Stomach smooth muscle (tissue), 2 donors: ENCODE measurements around the gene DMRTB1.
"Not testable (repeated sequence)": the region's sequence is repeated elsewhere in the genome, so short reads cannot be mapped to it uniquely, and the experiment has no call there.

Experiments used
- H3K27ac ChIP-seq: one replicate; pipeline ENCODE4 v1.7.0; 2013; ENCODE audit warnings: mild to moderate bottlenecking, low read length, inconsistent platforms
- H3K27me3 ChIP-seq, 2 donors: one replicate each; pipeline ENCODE4 v1.7.0; 2013; ENCODE audit warnings: low read length in 2 of 2; ENCODE audit not compliant: insufficient read depth in 2 of 2, control insufficient read depth in 1 of 2
- H3K36me3 ChIP-seq, 2 donors: one replicate each; pipeline ENCODE4 v1.7.0; 2013; ENCODE audit warnings: low read length in 2 of 2; ENCODE audit not compliant: control insufficient read depth in 2 of 2, insufficient read depth in 2 of 2
- H3K4me1 ChIP-seq: one replicate; pipeline ENCODE4 v1.7.0; 2013; ENCODE audit warnings: low read length; ENCODE audit not compliant: control insufficient read depth, insufficient read depth
- H3K4me3 ChIP-seq, 2 donors: one replicate each; pipeline ENCODE4 v1.7.0; 2013; ENCODE audit warnings: low read length in 2 of 2
- H3K9ac ChIP-seq, 2 donors: one replicate each; pipeline ENCODE4 v1.7.0; 2013; ENCODE audit warnings: low read length in 2 of 2, mild to moderate bottlenecking in 1 of 2
- H3K9me3 ChIP-seq, 2 donors: one replicate each; pipeline ENCODE4 v1.7.0; 2013; ENCODE audit warnings: low read length in 2 of 2; ENCODE audit not compliant: control insufficient read depth in 2 of 2
- donor health status: healthy.
- donor health status: Pancreatic carcinoma.

The DMRTB1 gene

DNA sequence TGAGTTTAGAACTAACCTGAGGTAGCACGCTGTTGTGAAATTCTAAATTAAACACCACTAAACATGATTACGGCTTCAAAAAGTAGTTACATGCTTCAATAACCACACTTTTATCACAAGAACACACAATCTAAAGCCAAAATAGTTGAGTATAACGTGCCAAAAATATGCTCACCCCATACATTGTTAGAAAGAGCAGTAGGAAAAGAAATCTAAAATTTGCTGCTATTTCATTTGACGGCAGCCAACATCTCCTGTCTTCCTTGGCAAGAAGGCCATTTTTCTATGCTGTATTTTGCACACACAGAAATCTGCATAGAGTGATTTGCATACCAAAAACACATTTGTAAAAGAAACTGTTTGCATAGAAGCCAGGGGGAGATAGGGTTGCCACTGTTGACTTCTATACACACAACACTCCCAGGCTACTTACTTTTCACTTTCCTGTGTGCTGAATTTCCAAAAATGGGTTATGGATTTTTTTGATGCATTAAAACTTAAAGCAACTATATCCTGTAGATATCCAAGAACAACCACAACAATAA is 42.9 kb upstream of the DMRTB1 start:
- Histone ChIP-seq H3K4me1 (no peaks in the 10 kb centered on the region), H3K4me3 (no peak overlapping the region), H3K9me3 (no peaks in the 10 kb centered on the region), H3K27me3 (peaks cover 8 to 11% of the 10 kb centered on the region in 2 donors), H3K36me3 (no peaks in the 10 kb centered on the region), H3K9ac (no peak overlapping the region), H3K27ac (no peak overlapping the region)

DNA sequence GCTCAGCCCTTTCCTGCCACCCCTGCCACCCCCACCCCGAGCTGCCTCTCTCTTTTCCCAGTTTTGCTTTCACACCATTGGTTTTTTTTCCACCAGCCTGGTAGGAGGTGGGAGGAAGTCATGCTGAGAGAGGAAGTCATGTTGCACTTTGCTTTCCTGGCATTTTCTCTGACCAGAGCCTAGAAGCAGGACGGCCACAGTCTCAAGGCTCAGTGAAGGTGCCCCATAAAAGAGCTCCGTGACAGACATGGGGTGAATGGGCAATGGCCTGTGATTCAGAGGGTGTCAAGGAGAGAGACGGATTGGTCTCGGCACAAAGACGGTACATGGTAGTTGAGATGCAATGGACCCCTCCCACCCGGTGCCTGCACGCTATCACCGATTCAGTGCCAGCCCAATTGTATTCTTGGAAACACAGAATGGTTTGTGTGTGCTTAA is 42.1 kb upstream of the DMRTB1 start:
- Histone ChIP-seq H3K36me3 (no peaks in the 10 kb centered on the region), H3K9ac (no peak overlapping the region), H3K4me3 (no peak overlapping the region), H3K27me3 (peaks cover 8 to 11% of the 10 kb centered on the region in 2 donors), H3K9me3 (no peaks in the 10 kb centered on the region), H3K27ac (no peak overlapping the region), H3K4me1 (no peaks in the 10 kb centered on the region)

DNA sequence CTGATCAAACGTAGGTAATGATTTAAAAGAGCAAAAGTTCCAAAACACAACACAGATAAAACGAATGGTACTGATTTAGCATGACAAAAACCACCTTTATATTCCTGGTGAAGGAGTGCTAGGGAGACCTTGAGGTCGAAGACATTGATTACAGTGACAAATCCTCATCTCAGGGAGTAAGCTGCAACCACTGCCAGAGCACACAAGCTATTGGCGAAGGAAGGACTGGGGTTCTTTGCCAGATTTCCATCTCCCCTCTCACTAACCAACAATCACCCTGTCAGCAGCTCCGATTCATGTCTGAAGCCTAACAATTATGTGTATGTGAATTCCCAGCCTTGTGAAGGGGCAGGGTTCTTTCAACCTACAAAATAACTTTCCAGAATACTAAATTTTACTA is 40.2 kb upstream of the DMRTB1 start:
- no peak overlapping the region for H3K27ac ChIP-seq
- peaks cover 8 to 11% of the 10 kb centered on the region in 2 donors for H3K27me3 ChIP-seq
- no peaks in the 10 kb centered on the region for H3K9me3 ChIP-seq
- H3K4me3 ChIP-seq, result no peak overlapping the region
- no peak overlapping the region for H3K9ac ChIP-seq
- H3K4me1 ChIP-seq, result no peaks in the 10 kb centered on the region
- H3K36me3 ChIP-seq, result no peaks in the 10 kb centered on the region

GRCh38 chr1:53420341-53420740 is 38.9 kb upstream of the DMRTB1 start:
- Histone ChIP-seq H3K4me3 (no peak overlapping the region), H3K27me3 (peaks cover 8 to 11% of the 10 kb centered on the region in 2 donors), H3K4me1 (no peaks in the 10 kb centered on the region), H3K9ac (no peak overlapping the region), H3K27ac (no peak overlapping the region), H3K36me3 (no peaks in the 10 kb centered on the region), H3K9me3 (no peaks in the 10 kb centered on the region)

GRCh38 chr1:53421208-53421607 is 38.0 kb upstream of the DMRTB1 start:
- Histone ChIP-seq H3K4me3 (no peak overlapping the region), H3K4me1 (no peaks in the 10 kb centered on the region), H3K27me3 (peaks cover 8 to 11% of the 10 kb centered on the region in 2 donors), H3K9me3 (no peaks in the 10 kb centered on the region), H3K9ac (no peak overlapping the region), H3K27ac (no peak overlapping the region), H3K36me3 (no peaks in the 10 kb centered on the region)

DNA sequence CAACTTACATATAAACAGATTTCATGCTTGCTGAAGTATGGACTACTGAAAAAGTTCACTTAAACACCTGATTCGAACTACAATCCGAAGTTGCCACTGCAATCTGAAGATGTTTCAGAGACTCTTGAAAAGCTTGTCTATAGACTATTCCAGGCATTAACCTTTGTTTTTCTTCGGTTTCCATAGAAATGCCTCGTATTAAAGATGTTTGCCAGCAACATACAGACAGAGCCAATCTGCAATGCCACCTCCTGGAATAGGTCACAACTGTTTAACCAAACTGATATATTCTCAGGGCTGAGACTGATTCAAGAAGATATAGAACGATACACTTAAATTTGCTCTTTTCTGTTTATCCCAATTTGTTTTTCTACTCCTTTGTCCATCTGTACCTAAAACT is 28.9 kb upstream of the DMRTB1 start:
- H3K4me1 ChIP-seq, result no peaks in the 10 kb centered on the region
- H3K27ac ChIP-seq, result no peak overlapping the region
- no peaks in the 10 kb centered on the region for H3K9me3 ChIP-seq
- H3K4me3 ChIP-seq, result no peak overlapping the region
- H3K9ac ChIP-seq, result no peak overlapping the region
- peaks cover 2 to 3% of the 10 kb centered on the region in 2 donors for H3K27me3 ChIP-seq
- H3K36me3 ChIP-seq, result no peaks in the 10 kb centered on the region

- no peak overlapping the region for H3K9ac ChIP-seq
- H3K36me3 ChIP-seq, result no peaks in the 10 kb centered on the region
- peaks cover 2 to 3% of the 10 kb centered on the region in 2 donors for H3K27me3 ChIP-seq
- no peaks in the 10 kb centered on the region for H3K9me3 ChIP-seq
- H3K4me3 ChIP-seq, result no peak overlapping the region
- H3K4me1 ChIP-seq, result no peaks in the 10 kb centered on the region
- H3K27ac ChIP-seq, result no peak overlapping the region
Measured at GRCh38 chr1:53430779-53431178, 28.4 kb upstream of the DMRTB1 start.

GRCh38 chr1:53431244-53431643 is 28.0 kb upstream of the DMRTB1 start:
- H3K27me3 ChIP-seq, result peaks cover 2 to 3% of the 10 kb centered on the region in 2 donors
- H3K4me3 ChIP-seq, result no peak overlapping the region
- H3K9me3 ChIP-seq, result no peaks in the 10 kb centered on the region
- no peak overlapping the region for H3K27ac ChIP-seq
- no peaks in the 10 kb centered on the region for H3K36me3 ChIP-seq
- H3K4me1 ChIP-seq, result no peaks in the 10 kb centered on the region
- H3K9ac ChIP-seq, result no peak overlapping the region

- Histone ChIP-seq H3K4me1 (no peaks in the 10 kb centered on the region), H3K4me3 (no peak overlapping the region), H3K27ac (no peak overlapping the region), H3K27me3 (peaks cover 3 to 4% of the 10 kb centered on the region in 2 donors), H3K9ac (no peak overlapping the region), H3K9me3 (no peaks in the 10 kb centered on the region), H3K36me3 (no peaks in the 10 kb centered on the region)
Measured at GRCh38 chr1:53431805-53432565, 27.2 kb upstream of the DMRTB1 start.

DNA sequence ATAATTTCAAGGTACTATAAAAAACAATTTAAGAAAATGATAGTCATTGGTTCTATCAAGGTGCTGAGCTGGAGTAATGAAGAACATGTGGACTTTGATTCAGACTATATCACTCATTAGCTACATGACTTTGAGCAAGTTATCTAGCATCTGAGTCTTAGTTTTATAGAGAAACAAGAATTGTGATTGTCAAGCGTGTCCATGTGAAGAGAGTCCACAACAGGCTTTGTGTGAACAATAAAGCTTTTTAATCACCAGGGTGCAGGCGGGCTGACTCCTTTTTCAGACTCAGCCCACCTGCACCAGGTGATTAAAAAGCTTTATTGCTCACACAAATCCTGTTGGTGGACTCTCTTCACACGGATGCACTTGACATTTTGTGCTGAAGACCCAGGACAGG is 26.6 kb upstream of the DMRTB1 start:
- no peaks in the 10 kb centered on the region for H3K9me3 ChIP-seq
- no peaks in the 10 kb centered on the region for H3K4me1 ChIP-seq
- H3K27ac ChIP-seq, result no peak overlapping the region
- peaks cover 3 to 4% of the 10 kb centered on the region in 2 donors for H3K27me3 ChIP-seq
- no peak overlapping the region for H3K9ac ChIP-seq
- H3K36me3 ChIP-seq, result no peaks in the 10 kb centered on the region
- no peak overlapping the region for H3K4me3 ChIP-seq

- H3K36me3 ChIP-seq, H3K27me3 ChIP-seq, H3K4me1 ChIP-seq, H3K4me3 ChIP-seq, H3K9ac ChIP-seq, H3K27ac ChIP-seq, H3K9me3 ChIP-seq: not testable (repeated sequence)
Measured at GRCh38 chr1:53434405-53435007, 24.7 kb upstream of the DMRTB1 start.
